G401 (cell line): Measurements from ENCODE around the gene RALGAPA2. TPM values are rescaled to one million over a fixed set of nuclear protein-coding genes. Genes with fewer than 3 reads are reported as not detected.
A peak's percentile ranks its signal among the peaks of the same experiment; 100 is the strongest.

Experiments
- DNase-seq: peaks from one replicate; pipeline ENCODE4 v3.0.0-alpha.2; 2015; ENCODE audit warnings: low spot score
- in situ Hi-C: cut with HindIII; loops from 2 replicates; pipeline ENCODE4 v1.10.0; 2016; ENCODE audit warnings: low sequenced_read_pairs, mixed read lengths
- total RNA-seq: library from RNA; depleted of rRNA; stranded (reverse); fragments of >200 nt; shearing (Covaris generic); gene quantifications from 2 replicates; pipeline ENCODE4 v1.2.3, GENCODE V29; 2014

The RALGAPA2 gene
- total RNA-seq, 1 experiment from 2014 or later = 8.6 TPM

- DNase-seq = no peak
- in situ Hi-C loops = no loop called here
Observed at GRCh38 chr20:20525214-20525613, 187.2 kb downstream of the RALGAPA2 start.

- DNase-seq = no peak
- in situ Hi-C loops = no loop called here
Observed at GRCh38 chr20:20524756-20525155, 187.7 kb downstream of the RALGAPA2 start.

DNA sequence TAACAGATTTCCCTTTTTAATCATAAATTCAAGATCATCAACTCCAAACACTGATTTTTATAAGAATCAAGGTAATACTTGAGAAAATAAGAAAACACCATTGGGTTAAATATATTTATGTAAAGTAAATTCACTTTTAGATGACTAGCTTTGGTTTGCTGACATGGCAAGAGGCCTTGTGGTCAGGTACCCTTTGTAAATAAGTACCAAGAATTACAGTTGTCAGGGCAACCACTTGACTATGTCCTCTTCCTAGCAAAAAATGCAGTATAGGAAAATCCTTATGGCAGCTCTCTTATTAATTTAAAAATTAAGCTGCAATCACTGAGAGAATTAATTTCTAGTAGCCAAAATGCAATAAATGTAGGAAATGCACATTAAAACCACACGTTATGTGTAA, 190.7 kb downstream of the RALGAPA2 start:
- no peak for DNase-seq
- in situ Hi-C loops = no loop called here

- peak; percentile 35 for DNase-seq
- in situ Hi-C loops = no loop called here
Observed at GRCh38 chr20:20520776-20521175, 191.7 kb downstream of the RALGAPA2 start.

DNA sequence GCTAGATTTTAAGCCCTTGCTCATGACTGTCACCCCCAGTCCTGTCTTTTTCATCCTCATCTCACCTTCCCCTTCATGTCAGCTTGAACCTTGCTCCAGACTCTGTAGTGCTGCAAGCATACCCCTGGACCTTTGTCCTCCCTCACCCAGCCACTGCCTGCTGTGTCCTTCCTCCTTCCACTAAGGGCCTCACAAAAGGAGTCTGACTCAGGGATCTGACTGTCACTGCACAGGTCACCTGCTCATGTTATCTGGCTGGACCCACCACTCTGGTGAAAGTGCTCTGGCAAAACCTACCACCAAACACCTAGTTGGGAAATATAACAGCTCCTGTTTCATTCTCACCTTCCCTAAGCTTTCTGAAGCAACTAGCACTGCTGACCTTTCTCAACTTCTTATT, 193.2 kb downstream of the RALGAPA2 start:
- DNase-seq = no peak
- in situ Hi-C loops = no loop called here

DNA sequence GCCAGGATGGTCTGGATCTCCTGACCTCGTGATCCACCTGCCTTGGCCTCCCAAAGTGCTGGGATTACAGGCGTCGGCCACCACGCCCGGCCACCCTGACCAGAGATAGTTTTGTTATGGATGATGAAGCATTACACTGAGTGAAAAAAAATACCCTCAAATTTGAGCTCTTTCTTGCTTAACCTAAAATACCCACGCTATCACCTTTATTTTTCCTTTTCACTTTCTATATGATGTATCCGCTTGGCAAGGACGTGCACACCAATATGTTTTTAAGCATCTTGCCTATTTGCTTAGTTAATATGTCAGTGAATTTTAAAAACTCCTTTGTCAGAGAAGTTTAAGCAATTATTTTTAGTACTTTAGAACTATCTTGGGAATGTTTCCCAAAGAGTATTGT, 194.2 kb downstream of the RALGAPA2 start:
- no peak for DNase-seq
- in situ Hi-C loops = no loop called here

- DNase-seq = no peak
- in situ Hi-C loops = no loop called here
Observed at GRCh38 chr20:20517296-20517695, 195.1 kb downstream of the RALGAPA2 start.

GRCh38 chr20:20513720-20514119, 198.7 kb downstream of the RALGAPA2 start:
- DNase-seq = no peak
- in situ Hi-C loops = no loop called here

GRCh38 chr20:20505554-20505953, 206.9 kb downstream of the RALGAPA2 start:
- in situ Hi-C loops = no loop called here
- no peak for DNase-seq

GRCh38 chr20:20503777-20504530, 208.5 kb downstream of the RALGAPA2 start:
- in situ Hi-C loops = no loop called here
- DNase-seq = no peak

GRCh38 chr20:20501128-20501527, 211.3 kb downstream of the RALGAPA2 start:
- in situ Hi-C loops = no loop called here
- no peak for DNase-seq

GRCh38 chr20:20500312-20500711, 212.1 kb downstream of the RALGAPA2 start:
- in situ Hi-C loops = no loop called here
- DNase-seq = no peak

DNA sequence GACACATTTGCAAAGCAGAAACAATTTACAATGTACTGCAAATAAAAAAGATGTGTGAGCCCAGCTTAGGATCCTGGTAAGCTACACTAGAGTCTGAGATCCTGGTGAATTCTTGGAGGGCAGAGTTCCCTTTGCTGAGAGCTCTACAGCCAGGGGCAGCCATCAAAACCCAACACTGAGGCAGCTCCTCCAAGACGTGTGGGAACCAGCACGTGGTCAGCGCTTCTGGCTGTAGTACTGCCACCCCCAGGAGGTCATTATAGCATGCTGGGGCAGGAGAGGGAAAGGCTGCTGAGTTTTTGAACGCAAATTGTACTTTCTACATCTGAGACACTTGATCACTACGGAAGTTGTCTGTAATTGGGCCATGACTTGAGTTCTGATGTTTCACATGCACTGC, 213.0 kb downstream of the RALGAPA2 start:
- DNase-seq = no peak
- in situ Hi-C loops = no loop called here

- in situ Hi-C loops = no loop called here
- peak; percentile 94 for DNase-seq
Observed at GRCh38 chr20:20498076-20498861, 214.2 kb downstream of the RALGAPA2 start.

DNA sequence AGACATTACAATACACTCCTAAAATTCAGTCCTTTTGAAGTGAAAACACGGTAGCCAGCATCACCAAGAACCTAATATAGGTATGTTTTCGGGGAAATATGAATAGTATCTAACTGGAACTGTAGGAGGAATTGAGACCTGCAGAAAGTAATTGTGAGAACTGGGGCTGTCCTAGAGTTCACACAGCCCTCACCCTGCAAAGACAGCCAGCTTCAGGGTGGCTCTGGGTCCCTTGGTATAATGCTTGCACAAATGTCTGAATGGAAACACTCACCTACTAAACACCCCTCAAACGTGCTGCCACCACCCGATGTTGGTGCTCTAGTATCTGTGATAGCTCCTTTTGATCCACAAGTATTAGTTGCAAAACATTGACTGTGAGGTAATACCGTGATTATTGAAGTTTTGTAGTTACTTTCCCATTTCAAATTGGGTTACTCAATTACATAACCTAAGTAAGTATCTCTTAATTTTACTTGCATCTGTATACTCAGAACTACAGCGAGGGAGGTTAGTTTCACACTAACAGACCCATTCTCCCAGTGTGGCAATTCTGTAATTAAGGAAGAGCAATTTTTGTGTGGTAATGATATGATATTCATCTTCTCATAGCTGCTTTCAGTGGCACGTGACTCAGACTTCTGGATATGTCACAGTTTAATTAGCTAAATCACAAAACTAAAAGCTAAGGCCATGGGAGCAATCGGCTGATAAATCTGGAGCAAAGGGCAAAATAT, 215.0 kb downstream of the RALGAPA2 start:
- DNase-seq = no peak
- in situ Hi-C loops = no loop called here

DNA sequence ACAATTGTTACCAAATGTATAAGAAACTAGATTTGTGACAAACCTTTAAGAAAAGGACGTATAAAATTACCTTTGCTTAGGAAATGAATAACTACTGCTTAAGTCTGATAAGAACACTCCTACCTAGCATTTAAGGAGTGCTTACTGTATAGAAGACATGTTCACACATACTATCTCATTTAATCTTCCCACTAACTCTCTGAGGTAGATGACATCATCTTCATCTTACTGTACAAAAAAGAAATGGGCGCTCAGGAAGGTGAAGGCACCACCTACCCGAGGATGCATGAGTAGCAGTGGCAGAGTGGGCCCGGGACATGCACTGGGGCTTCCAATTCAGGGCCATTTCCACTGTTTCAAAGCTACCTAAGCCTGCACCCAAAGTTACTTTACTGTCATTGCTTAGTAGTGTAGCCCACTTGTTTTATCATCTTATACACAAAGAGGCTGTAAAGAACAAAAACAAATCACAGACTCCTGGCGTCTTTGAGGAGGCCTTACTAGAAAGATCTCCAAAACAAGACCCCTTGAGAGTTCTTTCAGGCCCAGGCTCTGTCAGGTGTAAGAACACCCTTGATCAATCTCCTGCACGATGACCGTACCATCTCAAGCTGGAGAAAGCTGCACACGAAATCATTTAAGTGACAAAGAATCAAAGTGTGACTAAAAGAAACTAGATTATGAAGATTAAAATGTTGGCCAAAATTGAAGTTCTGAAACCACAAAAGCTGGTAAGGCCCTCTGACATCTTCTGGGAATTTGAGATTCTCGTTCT, 216.5 kb downstream of the RALGAPA2 start:
- in situ Hi-C loops = no loop called here
- DNase-seq = no peak

- in situ Hi-C loops = no loop called here
Observed at GRCh38 chr20:20493701-20494100, 218.7 kb downstream of the RALGAPA2 start.

DNA sequence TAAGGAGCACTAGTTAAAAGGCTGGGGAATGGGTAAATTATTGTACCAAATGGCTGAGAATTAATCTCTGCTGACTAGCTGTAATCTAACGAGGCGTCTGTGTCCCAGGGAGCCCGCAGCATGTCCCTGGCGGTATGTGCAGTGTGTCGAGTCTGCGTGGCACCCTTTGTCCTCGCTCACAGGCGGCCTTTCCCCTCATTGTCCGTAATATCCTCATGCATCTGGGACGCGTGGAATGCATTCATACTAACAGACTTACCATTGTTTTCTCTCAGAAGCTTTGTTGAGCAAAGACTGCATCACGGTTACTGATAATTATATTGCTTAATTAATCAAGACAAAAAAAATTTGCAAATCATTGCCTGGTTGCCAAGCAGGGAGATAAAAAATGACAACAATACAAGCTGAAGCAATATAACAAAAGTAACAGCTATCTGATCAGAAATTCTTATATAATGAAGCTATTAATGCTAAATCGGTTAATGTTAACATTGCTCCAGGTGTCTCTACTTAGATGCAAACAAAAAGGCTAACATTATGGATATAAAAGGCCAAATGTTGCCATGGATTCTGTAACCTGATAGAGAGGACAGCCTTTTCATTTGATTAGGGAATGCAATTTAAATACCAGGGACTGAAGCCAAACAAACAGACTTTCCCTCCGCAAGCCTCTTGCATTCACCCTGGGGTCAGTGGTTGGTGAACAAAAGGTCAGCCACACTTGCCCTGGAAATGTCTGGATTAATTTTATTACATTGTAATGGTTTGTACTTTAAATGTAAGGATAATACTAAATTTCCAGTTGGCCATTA, 219.7 kb downstream of the RALGAPA2 start:
- in situ Hi-C loops = no loop called here
- DNase-seq = peak; percentile 63

More at GRCh38 chr20:20493701-20494100, 218.7 kb downstream of the RALGAPA2 start:
- DNase-seq = no peak
